ENCODE data around the gene FATE1. TPM values are rescaled to one million over a fixed set of nuclear protein-coding genes. Genes with fewer than 3 reads are reported as not detected.

The FATE1 gene
- total RNA-seq, 2 donors from 2014 or later, result not detected

- 88 to 89% methylated on average over 2 to 4 of the region's 5 CpGs for WGBS, 2 experiments (ENCODE audit: insufficient coverage in 1 of 2, insufficient read length in 1 of 2)
- Mint-ChIP-seq H3K4me3 (no peak overlapping the region), H3K9me3 (peaks cover 49% of the 10 kb centered on the region), H3K27me3 (ENCODE audit: insufficient read depth) (no peaks in the 10 kb centered on the region), H3K36me3 (ENCODE audit: low read depth) (no peaks in the 10 kb centered on the region), H3K4me1 (no peaks in the 10 kb centered on the region), H3K27ac (no peak overlapping the region)
- H3K9me3 ChIP-seq (ENCODE audit: control insufficient read depth, low read length), result no peaks in the 10 kb centered on the region
- no peak overlapping the region for H3K9ac ChIP-seq (ENCODE audit: extremely low read depth, low read length, poor library complexity, severe bottlenecking)
- no peaks in the 10 kb centered on the region for H3K4me1 ChIP-seq (ENCODE audit: control insufficient read depth, insufficient read depth, low read length)
- DNase-seq, result no peak
- no peak overlapping the region for H3K4me3 ChIP-seq (ENCODE audit: low read length)
- TF ChIP-seq CTCF (conservative IDR thresholded peaks at IDR 0.05), result no peak
- no peak overlapping the region for H3K27ac ChIP-seq (ENCODE audit: low read depth, low read length)
- no peaks in the 10 kb centered on the region for H3K36me3 ChIP-seq (ENCODE audit: control insufficient read depth, insufficient read depth, low read length)
- H3K27me3 ChIP-seq (ENCODE audit: control insufficient read depth, insufficient read depth, low read length, poor library complexity, severe bottlenecking), result no peaks in the 10 kb centered on the region
Observed at GRCh38 chrX:151679798-151680402, 35.9 kb upstream of the FATE1 start.

GRCh38 chrX:151680805-151681204, 35.0 kb upstream of the FATE1 start:
- no peaks in the 10 kb centered on the region for H3K4me1 Mint-ChIP-seq
- DNase-seq, result peak; percentile 91

GRCh38 chrX:151687635-151688034, 28.2 kb upstream of the FATE1 start:
- Histone ChIP-seq H3K4me3 (ENCODE audit: low read length) (no peak overlapping the region), H3K4me1 (ENCODE audit: control insufficient read depth, insufficient read depth, low read length) (no peaks in the 10 kb centered on the region), H3K9ac (ENCODE audit: extremely low read depth, low read length, poor library complexity, severe bottlenecking) (no peak overlapping the region), H3K27me3 (ENCODE audit: control insufficient read depth, insufficient read depth, low read length, poor library complexity, severe bottlenecking) (no peaks in the 10 kb centered on the region), H3K9me3 (ENCODE audit: control insufficient read depth, low read length) (no peaks in the 10 kb centered on the region), H3K36me3 (ENCODE audit: control insufficient read depth, insufficient read depth, low read length) (no peaks in the 10 kb centered on the region), H3K27ac (ENCODE audit: low read depth, low read length) (no peak overlapping the region)
- H3K4me1 Mint-ChIP-seq, result no peaks in the 10 kb centered on the region
- no peak for TF ChIP-seq CTCF (conservative IDR thresholded peaks at IDR 0.05)
- no peaks in the 10 kb centered on the region for H3K36me3 Mint-ChIP-seq (ENCODE audit: low read depth)
- no peak overlapping the region for H3K27ac Mint-ChIP-seq
- peaks cover 15% of the 10 kb centered on the region for H3K9me3 Mint-ChIP-seq
- no peak overlapping the region for H3K4me3 Mint-ChIP-seq
- no peaks in the 10 kb centered on the region for H3K27me3 Mint-ChIP-seq (ENCODE audit: insufficient read depth)
- DNase-seq, result no peak

More at GRCh38 chrX:151680805-151681204, 35.0 kb upstream of the FATE1 start:
- Mint-ChIP-seq H3K9me3 (peaks cover 42% of the 10 kb centered on the region), H3K36me3 (ENCODE audit: low read depth) (no peaks in the 10 kb centered on the region), H3K27ac (no peak overlapping the region), H3K4me3 (no peak overlapping the region), H3K27me3 (ENCODE audit: insufficient read depth) (no peaks in the 10 kb centered on the region)
- H3K4me1 ChIP-seq (ENCODE audit: control insufficient read depth, insufficient read depth, low read length), result no peaks in the 10 kb centered on the region
- no peak overlapping the region for H3K9ac ChIP-seq (ENCODE audit: extremely low read depth, low read length, poor library complexity, severe bottlenecking)
- TF ChIP-seq CTCF (conservative IDR thresholded peaks at IDR 0.05), result peak; percentile 79
- no peaks in the 10 kb centered on the region for H3K36me3 ChIP-seq (ENCODE audit: control insufficient read depth, insufficient read depth, low read length)
- WGBS, 2 experiments (ENCODE audit: insufficient coverage in 1 of 2, insufficient read length in 1 of 2), result 43 to 48% methylated on average over 2 to 4 of the region's 4 CpGs
- no peak overlapping the region for H3K4me3 ChIP-seq (ENCODE audit: low read length)
- H3K27me3 ChIP-seq (ENCODE audit: control insufficient read depth, insufficient read depth, low read length, poor library complexity, severe bottlenecking), result no peaks in the 10 kb centered on the region
- no peaks in the 10 kb centered on the region for H3K9me3 ChIP-seq (ENCODE audit: control insufficient read depth, low read length)
- H3K27ac ChIP-seq (ENCODE audit: low read depth, low read length), result no peak overlapping the region
